ENCODE results near the gene SCGB1D4.
A peak's percentile ranks its signal among the peaks of the same experiment; 100 is the strongest.
"Not testable (repeated sequence)": the region's sequence is repeated elsewhere in the genome, so short reads cannot be mapped to it uniquely, and the experiment has no call there.

Gene SCGB1D4

GRCh38 chr11:62298975-62299374 is at the start of gene SCGB1D4:
SCGB1D4 (minus strand) TSS chr11:62299075; CDS start chr11:62299010, 65 bp downstream.
- DNase-seq: no peak

GRCh38 chr11:62345861-62346260 is 47.0 kb upstream of the SCGB1D4 start:
- no peak for DNase-seq

- no peak for DNase-seq
Observed at GRCh38 chr11:62344210-62344609, 45.3 kb upstream of the SCGB1D4 start.

- not testable (repeated sequence) for DNase-seq
Observed at GRCh38 chr11:62343646-62344190, 44.8 kb upstream of the SCGB1D4 start.

- no peak for DNase-seq
Observed at GRCh38 chr11:62341588-62341987, 42.7 kb upstream of the SCGB1D4 start.

- peak; percentile 18 for DNase-seq
Observed at GRCh38 chr11:62340269-62340901, 41.5 kb upstream of the SCGB1D4 start.

- DNase-seq: no peak
Observed at GRCh38 chr11:62338218-62338617, 39.3 kb upstream of the SCGB1D4 start.

GRCh38 chr11:62337303-62338181 is 38.7 kb upstream of the SCGB1D4 start, which contains the start of gene ASRGL1:
ASRGL1 (plus strand) TSS chr11:62337448; CDS start chr11:62337978, 530 bp downstream.
- peak; percentile 69 for DNase-seq

GRCh38 chr11:62336949-62337302 is 38.1 kb upstream of the SCGB1D4 start:
- not testable (repeated sequence) for DNase-seq

GRCh38 chr11:62333768-62334167 is 34.9 kb upstream of the SCGB1D4 start:
- DNase-seq: no peak

GRCh38 chr11:62331264-62331663 is 32.4 kb upstream of the SCGB1D4 start:
- DNase-seq: not testable (repeated sequence)

GRCh38 chr11:62327541-62327940 is 28.7 kb upstream of the SCGB1D4 start:
- not testable (repeated sequence) for DNase-seq

GRCh38 chr11:62326719-62327118 is 27.8 kb upstream of the SCGB1D4 start:
- not testable (repeated sequence) for DNase-seq

- DNase-seq: not testable (repeated sequence)
Observed at GRCh38 chr11:62325781-62326180, 26.9 kb upstream of the SCGB1D4 start.

- DNase-seq: peak; percentile 26
Observed at GRCh38 chr11:62324731-62325556, 26.1 kb upstream of the SCGB1D4 start.

GRCh38 chr11:62322524-62322923 is 23.6 kb upstream of the SCGB1D4 start:
- DNase-seq: no peak

- DNase-seq: no peak
Observed at GRCh38 chr11:62315431-62315830, 16.6 kb upstream of the SCGB1D4 start.

GRCh38 chr11:62309991-62310390 is 11.1 kb upstream of the SCGB1D4 start:
- DNase-seq: no peak

GRCh38 chr11:62307950-62308349 is 9.1 kb upstream of the SCGB1D4 start:
- DNase-seq: no peak

GRCh38 chr11:62306227-62306626 is 7.4 kb upstream of the SCGB1D4 start:
- DNase-seq: no peak

- DNase-seq: no peak
Observed at GRCh38 chr11:62295504-62295903, 3.4 kb downstream of the SCGB1D4 start.

- DNase-seq: no peak
Observed at GRCh38 chr11:62280452-62280851, 18.4 kb downstream of the SCGB1D4 start.

GRCh38 chr11:62273789-62274275 is 25.0 kb downstream of the SCGB1D4 start:
- no peak for DNase-seq
